Measurements from ENCODE around the gene OR6V1. TPM values are rescaled to one million over a fixed set of nuclear protein-coding genes. Genes with fewer than 3 reads are reported as not detected.

Gene OR6V1
- polyA plus RNA-seq, 2 of the 4 experiments (the other 2 are of a cell fraction): not detected

DNA sequence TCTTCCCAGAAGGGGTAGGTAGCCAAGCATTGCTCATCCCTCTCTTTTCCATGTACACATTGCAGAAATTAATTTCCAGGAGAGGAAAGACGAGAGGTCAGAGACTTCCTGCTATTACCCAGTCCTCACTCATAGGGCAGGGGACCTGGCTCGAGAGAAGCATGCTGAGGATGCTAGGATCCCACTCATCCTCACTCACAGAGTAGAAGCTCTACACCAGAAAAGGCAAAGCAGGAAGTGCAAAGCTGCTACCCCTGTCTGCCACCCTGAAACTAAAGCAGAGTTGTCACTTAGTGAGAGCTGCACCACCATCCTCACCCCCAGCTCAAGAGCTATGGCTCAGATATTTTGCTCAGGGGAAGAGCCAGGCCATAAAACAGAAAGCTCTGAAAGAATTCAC lies 35.1 kb upstream of the OR6V1 start:
- ChIA-PET CTCF (interaction anchor here (1.1 to 8.7 kb wide), 3 partner anchors 11 to 199 kb away, joined by 3 to 62 read pairs (median 4); no protein-coding TSS in a partner anchor), POLR2A (no interaction called here)
- DNase-seq (ENCODE audit: low read depth in 1 of 2, low spot score in 1 of 2): no peak
- no peaks in the 10 kb centered on the region for H3K9me3 ChIP-seq
- FAIRE-seq: no peak
- no peak overlapping the region for H3K4me2 ChIP-seq
- 13% methylated on average over 2 of the region's 2 CpGs for WGBS (ENCODE audit: missing lambda C conversion rate)
- TF ChIP-seq EHF (CRISPR knock-in tag; IDR thresholded peaks at IDR 0.05) (no peak), ZNF302 (CRISPR knock-in tag; IDR thresholded peaks at IDR 0.05) (no peak), CHD4 (IDR thresholded peaks at IDR 0.05; ENCODE audit: borderline replicate concordance) (no peak), KDM1A (IDR thresholded peaks at IDR 0.05; ENCODE audit: low read depth) (no peak), PHF8 (IDR thresholded peaks at IDR 0.05; ENCODE audit: borderline replicate concordance, low read depth) (no peak), SREBF2 (IDR thresholded peaks at IDR 0.05) (no peak)
- H3K4me1 ChIP-seq: peaks cover 13% of the 10 kb centered on the region; the same call in 2 of the 3 replicates
- H3K27ac ChIP-seq: no peak overlapping the region
- H3K4me3 ChIP-seq: no peak overlapping the region
- ATAC-seq: no peak

DNA sequence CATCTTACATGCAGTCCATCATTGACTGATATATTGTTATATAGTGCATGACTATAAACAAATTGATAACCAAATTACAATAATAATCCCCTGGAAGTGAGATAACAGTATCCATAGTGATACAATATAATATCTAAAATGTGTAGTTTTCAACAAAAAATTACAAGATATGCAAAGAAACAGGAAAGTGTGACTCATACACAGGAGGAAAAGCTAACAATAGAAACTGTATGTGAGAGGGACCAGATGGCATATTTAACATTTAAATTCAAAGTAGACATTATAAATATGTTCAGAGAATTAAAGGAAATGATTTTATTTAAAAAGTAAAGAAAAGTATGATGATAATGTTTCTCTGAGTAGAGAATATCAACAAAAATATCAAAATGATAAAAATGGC lies 33.2 kb upstream of the OR6V1 start:
- Histone ChIP-seq H3K27ac (no peak overlapping the region), H3K4me1 (peaks cover 9% of the 10 kb centered on the region; the same call in 2 of the 3 replicates), H3K4me3 (no peak overlapping the region), H3K9me3 (no peaks in the 10 kb centered on the region), H3K4me2 (no peak overlapping the region)
- no peak for ATAC-seq
- TF ChIP-seq SMC3 (IDR thresholded peaks at IDR 0.05) (no peak), POLR2AphosphoS2 (conservative IDR thresholded peaks at IDR 0.05; ENCODE audit: low read length) (no peak), CHD4 (IDR thresholded peaks at IDR 0.05; ENCODE audit: borderline replicate concordance) (no peak), FOXS1 (CRISPR knock-in tag; IDR thresholded peaks at IDR 0.05) (no peak), GATA3 (IDR thresholded peaks at IDR 0.05; ENCODE audit: borderline replicate concordance) (no peak), ZNF302 (CRISPR knock-in tag; IDR thresholded peaks at IDR 0.05) (no peak), RARB (CRISPR knock-in tag; IDR thresholded peaks at IDR 0.05) (no peak), CEBPB (IDR thresholded peaks at IDR 0.05) (no peak), CBX8 (IDR thresholded peaks at IDR 0.05) (no peak), HOXB5 (CRISPR knock-in tag; IDR thresholded peaks at IDR 0.05) (no peak), RFX5 (IDR thresholded peaks at IDR 0.05) (no peak), PHF8 (IDR thresholded peaks at IDR 0.05; ENCODE audit: borderline replicate concordance, low read depth) (no peak)
- TF ChIP-seq, protein P1, sequence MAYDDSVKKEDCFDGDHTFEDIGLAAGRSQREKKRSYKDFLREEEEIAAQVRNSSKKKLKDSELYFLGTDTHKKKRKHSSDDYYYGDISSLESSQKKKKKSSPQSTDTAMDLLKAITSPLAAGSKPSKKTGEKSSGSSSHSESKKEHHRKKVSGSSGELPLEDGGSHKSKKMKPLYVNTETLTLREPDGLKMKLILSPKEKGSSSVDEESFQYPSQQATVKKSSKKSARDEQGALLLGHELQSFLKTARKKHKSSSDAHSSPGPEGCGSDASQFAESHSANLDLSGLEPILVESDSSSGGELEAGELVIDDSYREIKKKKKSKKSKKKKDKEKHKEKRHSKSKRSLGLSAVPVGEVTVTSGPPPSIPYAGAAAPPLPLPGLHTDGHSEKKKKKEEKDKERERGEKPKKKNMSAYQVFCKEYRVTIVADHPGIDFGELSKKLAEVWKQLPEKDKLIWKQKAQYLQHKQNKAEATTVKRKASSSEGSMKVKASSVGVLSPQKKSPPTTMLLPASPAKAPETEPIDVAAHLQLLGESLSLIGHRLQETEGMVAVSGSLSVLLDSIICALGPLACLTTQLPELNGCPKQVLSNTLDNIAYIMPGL (CRISPR knock-in tag; IDR thresholded peaks at IDR 0.05; ENCODE audit: borderline replicate concordance): no peak
- TF ChIP-seq, protein P2, sequence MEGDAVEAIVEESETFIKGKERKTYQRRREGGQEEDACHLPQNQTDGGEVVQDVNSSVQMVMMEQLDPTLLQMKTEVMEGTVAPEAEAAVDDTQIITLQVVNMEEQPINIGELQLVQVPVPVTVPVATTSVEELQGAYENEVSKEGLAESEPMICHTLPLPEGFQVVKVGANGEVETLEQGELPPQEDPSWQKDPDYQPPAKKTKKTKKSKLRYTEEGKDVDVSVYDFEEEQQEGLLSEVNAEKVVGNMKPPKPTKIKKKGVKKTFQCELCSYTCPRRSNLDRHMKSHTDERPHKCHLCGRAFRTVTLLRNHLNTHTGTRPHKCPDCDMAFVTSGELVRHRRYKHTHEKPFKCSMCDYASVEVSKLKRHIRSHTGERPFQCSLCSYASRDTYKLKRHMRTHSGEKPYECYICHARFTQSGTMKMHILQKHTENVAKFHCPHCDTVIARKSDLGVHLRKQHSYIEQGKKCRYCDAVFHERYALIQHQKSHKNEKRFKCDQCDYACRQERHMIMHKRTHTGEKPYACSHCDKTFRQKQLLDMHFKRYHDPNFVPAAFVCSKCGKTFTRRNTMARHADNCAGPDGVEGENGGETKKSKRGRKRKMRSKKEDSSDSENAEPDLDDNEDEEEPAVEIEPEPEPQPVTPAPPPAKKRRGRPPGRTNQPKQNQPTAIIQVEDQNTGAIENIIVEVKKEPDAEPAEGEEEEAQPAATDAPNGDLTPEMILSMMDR (IDR thresholded peaks at IDR 0.05): no peak
- TF ChIP-seq, protein P3, sequence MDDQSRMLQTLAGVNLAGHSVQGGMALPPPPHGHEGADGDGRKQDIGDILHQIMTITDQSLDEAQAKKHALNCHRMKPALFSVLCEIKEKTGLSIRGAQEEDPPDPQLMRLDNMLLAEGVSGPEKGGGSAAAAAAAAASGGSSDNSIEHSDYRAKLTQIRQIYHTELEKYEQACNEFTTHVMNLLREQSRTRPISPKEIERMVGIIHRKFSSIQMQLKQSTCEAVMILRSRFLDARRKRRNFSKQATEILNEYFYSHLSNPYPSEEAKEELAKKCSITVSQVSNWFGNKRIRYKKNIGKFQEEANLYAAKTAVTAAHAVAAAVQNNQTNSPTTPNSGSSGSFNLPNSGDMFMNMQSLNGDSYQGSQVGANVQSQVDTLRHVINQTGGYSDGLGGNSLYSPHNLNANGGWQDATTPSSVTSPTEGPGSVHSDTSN (IDR thresholded peaks at IDR 0.05): no peak
- TF ChIP-seq, protein P4, sequence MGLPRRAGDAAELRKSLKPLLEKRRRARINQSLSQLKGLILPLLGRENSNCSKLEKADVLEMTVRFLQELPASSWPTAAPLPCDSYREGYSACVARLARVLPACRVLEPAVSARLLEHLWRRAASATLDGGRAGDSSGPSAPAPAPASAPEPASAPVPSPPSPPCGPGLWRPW (IDR thresholded peaks at IDR 0.05): no peak
- POLR2A ChIA-PET: no interaction called here
- DNase-seq (ENCODE audit: low read depth in 1 of 2, low spot score in 1 of 2): no peak
- no peak for FAIRE-seq
- CTCF ChIA-PET: interaction anchor here (1.3 to 8.7 kb wide), 3 partner anchors 11 to 197 kb away, joined by 5 to 62 read pairs (median 10); no protein-coding TSS in a partner anchor

DNA sequence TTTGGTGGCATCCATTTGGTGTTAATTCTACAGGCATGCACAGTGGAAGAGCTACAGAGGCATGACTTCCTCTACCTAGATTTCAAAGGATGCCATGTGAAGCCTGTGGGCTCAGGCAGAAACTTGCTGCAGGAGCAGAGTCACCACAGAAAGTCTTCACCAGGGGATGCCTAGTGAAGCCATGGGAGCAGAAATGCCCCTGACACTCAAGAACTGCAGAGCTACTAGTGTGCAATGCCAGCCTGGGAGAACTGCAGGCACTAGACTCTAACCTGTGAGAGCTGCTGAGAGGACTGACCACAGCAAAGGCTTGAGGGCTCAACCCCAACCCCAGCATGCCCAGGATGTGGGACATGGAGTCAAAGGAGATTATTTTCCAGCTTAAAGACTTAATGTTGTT lies 29.1 kb upstream of the OR6V1 start:
- ATAC-seq (no peak), FAIRE-seq (no peak), DNase-seq (ENCODE audit: low read depth in 1 of 2, low spot score in 1 of 2) (no peak)
- Histone ChIP-seq H3K4me2 (no peak overlapping the region), H3K4me1 (no peaks in the 10 kb centered on the region), H3K4me3 (no peak overlapping the region), H3K9me3 (no peaks in the 10 kb centered on the region), H3K27ac (no peak overlapping the region)
- CTCF ChIA-PET: interaction anchor here (0.8 to 1.0 kb wide), 3 partner anchors 10 to 192 kb away, joined by 3 to 4 read pairs (median 3); no protein-coding TSS in a partner anchor
- POLR2A ChIA-PET: no interaction called here
- TF ChIP-seq, protein P3 (IDR thresholded peaks at IDR 0.05): no peak
- TF ChIP-seq, protein P5, sequence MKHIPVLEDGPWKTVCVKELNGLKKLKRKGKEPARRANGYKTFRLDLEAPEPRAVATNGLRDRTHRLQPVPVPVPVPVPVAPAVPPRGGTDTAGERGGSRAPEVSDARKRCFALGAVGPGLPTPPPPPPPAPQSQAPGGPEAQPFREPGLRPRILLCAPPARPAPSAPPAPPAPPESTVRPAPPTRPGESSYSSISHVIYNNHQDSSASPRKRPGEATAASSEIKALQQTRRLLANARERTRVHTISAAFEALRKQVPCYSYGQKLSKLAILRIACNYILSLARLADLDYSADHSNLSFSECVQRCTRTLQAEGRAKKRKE (CRISPR knock-in tag; IDR thresholded peaks at IDR 0.05; ENCODE audit: low read depth): no peak
- TF ChIP-seq KDM1A (IDR thresholded peaks at IDR 0.05; ENCODE audit: low read depth) (no peak), RAD21 (conservative IDR thresholded peaks at IDR 0.05 in 1 of 2, IDR thresholded peaks at IDR 0.05 in 1 of 2) (no peak), ZFP36 (IDR thresholded peaks at IDR 0.05; ENCODE audit: borderline replicate concordance, partially characterized antibody) (no peak)
- TF ChIP-seq, protein P1 (CRISPR knock-in tag; IDR thresholded peaks at IDR 0.05; ENCODE audit: borderline replicate concordance): no peak

All from A549 (cell line).